IMR-90 (cell line): Measurements from ENCODE around the gene C10orf71. TPM values are rescaled to one million over a fixed set of nuclear protein-coding genes. Genes with fewer than 3 reads are reported as not detected.

Source experiments
- ATAC-seq: fragments of 200-7000 bp; cut with Tn5 transposase; 2 replicates; pipeline ENCODE4 v1.9.1; 2020; ENCODE audit warnings: low read depth, mild to moderate bottlenecking, moderate library complexity
- BruUV-seq: library from RNA; stranded (reverse); fragments of 400-500 nt; replicated peaks from 2 replicates; lab custom pipeline; 2021; lab: Mats Ljungman, UMichigan
- CTCF ChIA-PET: fragments of 300-600 bp; formaldehyde crosslinking; extraction: SDS; loops from one replicate; lab custom pipeline; 2021; ENCODE audit warnings: antibody characterized with exemption; lab: Yijun Ruan, JAX
- POLR2A ChIA-PET: fragments of 300-600 bp; sonication (Branson Sonifier 250); formaldehyde crosslinking; loops from one replicate; lab custom pipeline; 2022; ENCODE audit warnings: antibody characterized with exemption; ENCODE audit not compliant: unreplicated experiment; lab: Charles Lee
- DNase-seq: peaks from one replicate; pipeline ENCODE4 v3.0.0; 2013
- H2AFZ ChIP-seq: replicated peaks from 2 replicates; pipeline ENCODE3; 2013; ENCODE audit warnings: low read length, mild to moderate bottlenecking; ENCODE audit not compliant: poor library complexity
- H2AK5ac ChIP-seq: 2 replicates; pipeline ENCODE4 v1.6.1; 2013; ENCODE audit warnings: low read depth, low read length, inconsistent platforms
- H2AK9ac ChIP-seq: replicated peaks from 2 replicates; pipeline ENCODE3; 2013; ENCODE audit warnings: mild to moderate bottlenecking, low read depth, low read length, moderate library complexity; ENCODE audit not compliant: poor library complexity
- H2BK120ac ChIP-seq: 2 replicates; pipeline ENCODE4 v1.6.1; 2013; ENCODE audit warnings: low read depth, low read length, inconsistent platforms
- H2BK15ac ChIP-seq: 3 replicates; pipeline ENCODE4 v1.6.1; 2013; ENCODE audit warnings: low read depth, low read length, inconsistent platforms
- H2BK20ac ChIP-seq: 2 replicates; pipeline ENCODE4 v1.6.1; 2013; ENCODE audit warnings: low read depth, mild to moderate bottlenecking, inconsistent platforms, low read length, moderate library complexity
- H2BK5ac ChIP-seq: 2 replicates; pipeline ENCODE4 v1.6.1; 2013; ENCODE audit warnings: mild to moderate bottlenecking, low read depth, low read length, inconsistent platforms; ENCODE audit not compliant: poor library complexity, severe bottlenecking
- H3K14ac ChIP-seq: replicated peaks from 2 replicates; pipeline ENCODE4 v1.6.1; 2013; ENCODE audit warnings: low read depth, low read length, inconsistent platforms
- H3K18ac ChIP-seq: 2 replicates; pipeline ENCODE4 v1.6.1; 2013; ENCODE audit warnings: low read depth, low read length, control low read depth
- H3K23ac ChIP-seq: 2 replicates; pipeline ENCODE4 v1.6.1; 2013; ENCODE audit warnings: low read depth, low read length, inconsistent platforms
- H3K27ac ChIP-seq: 2 replicates; pipeline ENCODE4 v1.5.1; 2013; ENCODE audit warnings: mild to moderate bottlenecking, control low read depth, low read length; ENCODE audit not compliant: insufficient read depth
- H3K27me3 ChIP-seq: 2 replicates; pipeline ENCODE4 v1.6.1; 2013; ENCODE audit warnings: low read length; ENCODE audit not compliant: control insufficient read depth, insufficient read depth
- H3K36me3 ChIP-seq: 2 replicates; pipeline ENCODE4 v1.6.1; 2013; ENCODE audit warnings: low read length, mixed read lengths; ENCODE audit not compliant: control insufficient read depth, insufficient read depth
- H3K4ac ChIP-seq: 2 replicates; pipeline ENCODE4 v1.6.1; 2013; ENCODE audit warnings: low read depth, low read length, inconsistent platforms
- H3K4me1 ChIP-seq: 2 replicates; pipeline ENCODE4 v1.6.1; 2013; ENCODE audit warnings: low read length, mixed read lengths; ENCODE audit not compliant: control insufficient read depth, insufficient read depth
- H3K4me2 ChIP-seq: 2 replicates; pipeline ENCODE4 v1.6.1; 2013; ENCODE audit warnings: low read depth, mild to moderate bottlenecking, control low read depth, low read length, moderate library complexity
- H3K4me3 ChIP-seq: 2 replicates; pipeline ENCODE4 v1.5.1; 2013; ENCODE audit warnings: low read depth, mild to moderate bottlenecking, control low read depth, low read length, moderate library complexity; ENCODE audit not compliant: insufficient read depth
- H3K56ac ChIP-seq: 2 replicates; pipeline ENCODE4 v1.6.1; 2013; ENCODE audit warnings: low read length, inconsistent platforms; ENCODE audit not compliant: insufficient read depth; ENCODE audit errors: extremely low read depth
- H3K79me1 ChIP-seq, 2 experiments: 2 replicates each; pipeline ENCODE4 v1.6.1; 2013; ENCODE audit warnings: low read length in 2 of 2, inconsistent platforms in 1 of 2, low read depth in 1 of 2
- H3K9ac ChIP-seq: 2 replicates; pipeline ENCODE4 v1.6.1; 2013; ENCODE audit warnings: low read depth, low read length, control low read depth
- H3K9me1 ChIP-seq: 2 replicates; pipeline ENCODE4 v1.6.1; 2013; ENCODE audit warnings: low read length, inconsistent platforms; ENCODE audit not compliant: insufficient read depth
- H3K9me3 ChIP-seq: 2 replicates; pipeline ENCODE4 v1.6.1; 2013; ENCODE audit warnings: low read length; ENCODE audit not compliant: control insufficient read depth, insufficient read depth
- H4K20me1 ChIP-seq: 2 replicates; pipeline ENCODE4 v1.6.1; 2013; ENCODE audit warnings: low read length, inconsistent platforms; ENCODE audit not compliant: insufficient read depth
- H4K5ac ChIP-seq: 2 replicates; pipeline ENCODE4 v1.6.1; 2013; ENCODE audit warnings: mild to moderate bottlenecking, low read depth, low read length, control low read depth
- H4K8ac ChIP-seq, 2 experiments: 2 replicates each; pipeline ENCODE4 v1.6.1; 2013; ENCODE audit warnings: low read depth in 2 of 2, low read length in 2 of 2, control low read depth in 1 of 2, inconsistent platforms in 1 of 2
- H4K91ac ChIP-seq: 2 replicates; pipeline ENCODE4 v1.6.1; 2013; ENCODE audit warnings: low read depth, low read length, inconsistent platforms; ENCODE audit not compliant: insufficient read depth
- BHLHE40 ChIP-seq: fragments of 150-350 bp; IDR thresholded peaks from 2 replicates; pipeline ENCODE4 v1.6.1; 2016; ENCODE audit warnings: mild to moderate bottlenecking, low read depth, low read length
- CEBPB ChIP-seq: IDR thresholded peaks from 2 replicates; pipeline ENCODE4 v1.6.1; 2012; ENCODE audit warnings: low read depth, low read length, improper control_type of control experiment
- CTCF ChIP-seq: conservative IDR thresholded peaks from 2 replicates; pipeline ENCODE4 v1.5.1; 2012; ENCODE audit warnings: mild to moderate bottlenecking, low read depth, low read length, improper control_type of control experiment
- ELK1 ChIP-seq: fragments of 150-350 bp; IDR thresholded peaks from 2 replicates; pipeline ENCODE4 v1.6.1; 2016; ENCODE audit warnings: low read depth, mild to moderate bottlenecking, low read length, moderate library complexity, borderline replicate concordance
- MAFK ChIP-seq: IDR thresholded peaks from 2 replicates; pipeline ENCODE4 v1.6.1; 2012; ENCODE audit warnings: low read depth, low read length, improper control_type of control experiment
- MXI1 ChIP-seq: IDR thresholded peaks from 2 replicates; pipeline ENCODE4 v1.6.1; 2012; ENCODE audit warnings: low read depth, mild to moderate bottlenecking, low read length, moderate library complexity, borderline replicate concordance
- NFE2L2 ChIP-seq: fragments of 150-350 bp; IDR thresholded peaks from 2 replicates; pipeline ENCODE4 v1.6.1; 2016; ENCODE audit warnings: low read depth, mild to moderate bottlenecking, low read length
- POLR2A ChIP-seq: IDR thresholded peaks from 2 replicates; pipeline ENCODE4 v1.6.1; 2012; ENCODE audit warnings: mild to moderate bottlenecking, low read depth, low read length
- RAD21 ChIP-seq: IDR thresholded peaks from 2 replicates; pipeline ENCODE4 v1.6.1; 2012; ENCODE audit warnings: low read length, improper control_type of control experiment
- RCOR1 ChIP-seq: IDR thresholded peaks from 2 replicates; pipeline ENCODE4 v1.6.1; 2012; ENCODE audit warnings: mild to moderate bottlenecking, low read length, improper control_type of control experiment; ENCODE audit not compliant: insufficient replicate concordance
- RFX5 ChIP-seq: IDR thresholded peaks from 2 replicates; pipeline ENCODE4 v1.8.0; 2012; ENCODE audit warnings: low read depth, mild to moderate bottlenecking, low read length, moderate library complexity
- SMC3 ChIP-seq: fragments of 150-350 bp; IDR thresholded peaks from 2 replicates; pipeline ENCODE4 v1.6.1; 2016; ENCODE audit warnings: low read depth, mild to moderate bottlenecking, antibody characterized with exemption, low read length, moderate library complexity
- USF2 ChIP-seq: fragments of 150-350 bp; IDR thresholded peaks from 2 replicates; pipeline ENCODE4 v1.6.1; 2017; ENCODE audit warnings: mild to moderate bottlenecking, antibody characterized with exemption, low read length, low read depth
- WGBS, 2 experiments: methylation state at CpG; one replicate each; pipeline versions ENCODE4 v1.1.5 to v1.1.7; 2013; ENCODE audit warnings: missing lambda C conversion rate in 2 of 2; ENCODE audit not compliant: insufficient read length in 1 of 2; ENCODE audit errors: extremely low coverage in 2 of 2; 5-methylcytosine and 5-hydroxymethylcytosine counted together
- dilution Hi-C: fragments of 300-500 bp; cut with HindIII; formaldehyde crosslinking; loops from one replicate; pipeline ENCODE4 v1.14.3; 2018; ENCODE audit warnings: low sequenced_read_pairs; ENCODE audit not compliant: unreplicated experiment
- in situ Hi-C: fragments of 300-500 bp; cut with MboI; formaldehyde crosslinking; loops from 3 replicates; pipeline ENCODE4 v1.14.3; 2019; ENCODE audit warnings: low sequenced_read_pairs, inconsistent platforms, mixed read lengths
- intact Hi-C: fragments of 100-400 bp; cut with micrococcal nuclease; formaldehyde crosslinking; loops from 2 replicates; pipeline ENCODE4 v1.10.0; 2022
- polyA plus RNA-seq, 3 experiments: library from polyadenylated mRNA; depleted of rRNA; stranded (reverse); fragments of >200 nt; gene quantifications; 2 replicates each; pipeline ENCODE4 v1.2.3, GENCODE V29; 2012; ENCODE audit warnings: low replicate concordance in 1 of 3
- total RNA-seq: library from RNA; depleted of rRNA; stranded (reverse); fragments of >200 nt; gene quantifications from 2 replicates; pipeline ENCODE4 v1.2.3, GENCODE V29; 2012

C10orf71 gene
- total and polyA plus RNA-seq, 2 of the 4 experiments (the other 2 are of a cell fraction), result not detected

- no peak overlapping the region for H2BK15ac ChIP-seq
- no peak overlapping the region for H2BK20ac ChIP-seq
- H2AK5ac ChIP-seq, result no peak overlapping the region
- no peaks in the 10 kb centered on the region for H3K9me1 ChIP-seq
- peaks cover 31% of the 10 kb centered on the region for H3K27me3 ChIP-seq
- H2BK5ac ChIP-seq, result no peak overlapping the region
- no peak overlapping the region for H3K4me2 ChIP-seq
- H3K9me3 ChIP-seq, result no peaks in the 10 kb centered on the region
- dilution Hi-C loops, result no loop called here
- POLR2A ChIA-PET, result no interaction called here
- no peak overlapping the region for H4K5ac ChIP-seq
- no peak overlapping the region for H2AK9ac ChIP-seq
- no peak overlapping the region for H2AFZ ChIP-seq
- intact Hi-C loops, result loop anchor here (10.0 kb wide), 1 partner anchor 176 kb away; the partner anchor contains the start of gene VSTM4
- no peak overlapping the region for H3K56ac ChIP-seq
- DNase-seq, result no peak
- H3K4me3 ChIP-seq, result no peak overlapping the region
- H3K4ac ChIP-seq, result no peak overlapping the region
- no peak overlapping the region for H2BK120ac ChIP-seq
- H3K23ac ChIP-seq, result no peak overlapping the region
- CTCF ChIA-PET, result no interaction called here
- no peaks in the 10 kb centered on the region for H3K79me1 ChIP-seq
- no peak overlapping the region for H3K18ac ChIP-seq
- no peak overlapping the region for H3K9ac ChIP-seq
- H4K20me1 ChIP-seq, result no peaks in the 10 kb centered on the region
- no peak overlapping the region for H3K27ac ChIP-seq
- no CpG with 5 or more reads among the region's 3 CpGs for WGBS, 2 experiments
- no TSS peak for BruUV-seq
- no peak overlapping the region for H4K8ac ChIP-seq
- H3K4me1 ChIP-seq, result no peaks in the 10 kb centered on the region
- H3K14ac ChIP-seq, result no peak overlapping the region
- in situ Hi-C loops, result no loop called here
- TF ChIP-seq RAD21 (no peak), USF2 (no peak), NFE2L2 (no peak), RCOR1 (no peak), CTCF (no peak), ELK1 (no peak), SMC3 (no peak), MAFK (no peak), POLR2A (no peak), RFX5 (no peak), MXI1 (no peak), BHLHE40 (no peak), CEBPB (no peak)
- H3K36me3 ChIP-seq, result no peaks in the 10 kb centered on the region
- ATAC-seq, result no peak
- H4K91ac ChIP-seq, result no peak overlapping the region
Observed at GRCh38 chr10:49290607-49291006, 8.4 kb upstream of the C10orf71 start.
